ENCODE results near the gene HOXD10.

DNA sequence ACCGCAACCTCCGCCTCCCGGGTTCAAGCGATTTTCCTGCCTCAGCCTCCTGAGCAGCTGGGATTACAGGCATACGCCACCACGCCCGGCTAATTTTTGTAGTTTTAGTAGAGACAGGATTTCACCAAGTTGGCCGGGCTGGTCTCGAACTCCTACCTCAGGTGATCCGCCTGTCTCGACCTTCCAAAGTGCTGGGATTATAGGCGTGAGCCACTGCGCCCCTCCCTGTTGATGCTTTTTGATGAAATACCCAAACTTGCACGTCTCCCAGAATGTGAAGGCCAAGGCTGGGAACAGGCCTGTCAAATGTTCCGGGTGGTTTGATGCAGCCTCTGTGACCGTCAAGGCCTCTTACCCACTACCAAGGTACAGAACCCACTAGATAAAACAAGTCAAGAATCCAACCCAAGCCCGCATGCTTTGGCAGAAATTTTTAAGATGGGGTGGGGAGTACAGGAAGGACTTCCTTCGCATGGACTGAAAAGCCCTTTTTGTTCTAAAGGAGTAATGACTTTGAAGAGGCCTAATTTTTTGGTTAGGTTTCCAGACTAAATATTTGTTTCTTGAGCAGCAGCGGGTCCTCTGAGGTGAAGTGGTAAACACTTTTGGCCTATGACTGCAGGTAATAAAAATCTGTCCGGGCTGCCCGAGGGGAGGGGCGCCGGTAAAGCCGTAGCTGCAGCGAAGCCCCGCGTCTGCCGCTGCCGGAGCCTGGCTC is 29.1 kb upstream of the HOXD10 start:
- TF ChIP-seq, protein P1, sequence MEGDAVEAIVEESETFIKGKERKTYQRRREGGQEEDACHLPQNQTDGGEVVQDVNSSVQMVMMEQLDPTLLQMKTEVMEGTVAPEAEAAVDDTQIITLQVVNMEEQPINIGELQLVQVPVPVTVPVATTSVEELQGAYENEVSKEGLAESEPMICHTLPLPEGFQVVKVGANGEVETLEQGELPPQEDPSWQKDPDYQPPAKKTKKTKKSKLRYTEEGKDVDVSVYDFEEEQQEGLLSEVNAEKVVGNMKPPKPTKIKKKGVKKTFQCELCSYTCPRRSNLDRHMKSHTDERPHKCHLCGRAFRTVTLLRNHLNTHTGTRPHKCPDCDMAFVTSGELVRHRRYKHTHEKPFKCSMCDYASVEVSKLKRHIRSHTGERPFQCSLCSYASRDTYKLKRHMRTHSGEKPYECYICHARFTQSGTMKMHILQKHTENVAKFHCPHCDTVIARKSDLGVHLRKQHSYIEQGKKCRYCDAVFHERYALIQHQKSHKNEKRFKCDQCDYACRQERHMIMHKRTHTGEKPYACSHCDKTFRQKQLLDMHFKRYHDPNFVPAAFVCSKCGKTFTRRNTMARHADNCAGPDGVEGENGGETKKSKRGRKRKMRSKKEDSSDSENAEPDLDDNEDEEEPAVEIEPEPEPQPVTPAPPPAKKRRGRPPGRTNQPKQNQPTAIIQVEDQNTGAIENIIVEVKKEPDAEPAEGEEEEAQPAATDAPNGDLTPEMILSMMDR (IDR thresholded peaks at IDR 0.05): no peak
- TF ChIP-seq POLR2A (IDR thresholded peaks at IDR 0.05) (no peak), POLR2AphosphoS5 (IDR thresholded peaks at IDR 0.05; ENCODE audit: insufficient read depth in 1 of 2, low read depth in 1 of 2) (no peak)
